Stimulated activated CD4-positive, alpha-beta T cell treated with anti-CD3 and anti-CD28 coated beads, TNF-alpha, amount 100 ng/mL, for 48 hours (primary cell): Measurements from ENCODE around the gene GORAB.

Experiments used
- DNase-seq, 3 donors: peaks; one replicate each; pipeline ENCODE4 v3.0.0-alpha.2; 2020; ENCODE audit warnings: low read depth in 3 of 3

GORAB gene

DNA sequence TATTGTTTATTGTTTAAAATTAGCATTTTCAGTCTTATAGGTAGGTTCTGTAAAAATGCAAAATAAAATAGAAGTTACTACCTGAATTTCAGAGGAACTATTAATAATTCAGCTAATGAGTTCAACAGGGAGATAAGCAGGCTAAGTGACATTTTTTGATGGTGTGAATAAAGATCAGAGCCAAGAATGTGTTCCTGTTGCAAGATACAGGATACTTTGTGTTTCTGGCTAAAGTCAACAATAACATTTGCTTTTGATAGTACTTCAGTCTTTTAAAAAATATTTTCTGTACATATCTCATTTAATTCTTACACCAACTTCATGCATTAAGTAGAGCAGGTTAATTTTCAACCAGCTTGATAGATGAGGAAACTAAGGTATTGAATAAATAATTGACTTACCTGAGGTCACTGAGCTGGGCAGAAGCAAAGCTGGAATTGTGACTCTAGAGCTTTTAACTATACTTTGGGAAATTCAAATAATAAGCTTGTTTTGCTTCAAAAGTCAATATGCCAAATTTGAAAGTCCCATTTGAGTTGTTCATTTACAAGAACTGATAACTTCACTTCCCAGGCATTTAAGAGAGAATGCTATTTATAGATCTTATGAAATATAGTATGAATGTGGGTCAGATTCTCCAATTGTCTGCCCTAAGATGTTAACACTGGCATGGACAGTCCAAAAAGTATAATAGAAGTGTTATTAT, 6.0 kb downstream of the GORAB start:
- DNase-seq, result no peak

- DNase-seq, result no peak
Observed at GRCh38 chr1:170538687-170539086, 6.7 kb downstream of the GORAB start.

DNA sequence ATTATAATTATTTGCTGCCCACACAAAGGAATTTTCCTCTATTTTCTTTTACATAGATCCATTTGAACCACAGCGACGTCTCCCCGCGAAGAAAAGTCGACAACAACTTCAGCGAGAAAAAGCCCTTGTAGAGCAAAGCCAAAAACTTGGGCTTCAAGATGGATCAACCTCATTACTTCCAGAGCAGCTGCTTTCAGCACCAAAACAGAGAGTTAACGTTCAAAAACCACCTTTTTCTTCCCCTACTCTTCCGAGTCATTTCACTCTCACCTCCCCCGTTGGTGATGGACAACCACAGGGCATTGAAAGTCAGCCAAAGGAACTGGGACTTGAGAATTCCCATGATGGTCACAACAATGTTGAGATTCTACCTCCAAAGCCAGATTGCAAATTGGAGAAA, 7.2 kb downstream of the GORAB start:
- no peak for DNase-seq

DNA sequence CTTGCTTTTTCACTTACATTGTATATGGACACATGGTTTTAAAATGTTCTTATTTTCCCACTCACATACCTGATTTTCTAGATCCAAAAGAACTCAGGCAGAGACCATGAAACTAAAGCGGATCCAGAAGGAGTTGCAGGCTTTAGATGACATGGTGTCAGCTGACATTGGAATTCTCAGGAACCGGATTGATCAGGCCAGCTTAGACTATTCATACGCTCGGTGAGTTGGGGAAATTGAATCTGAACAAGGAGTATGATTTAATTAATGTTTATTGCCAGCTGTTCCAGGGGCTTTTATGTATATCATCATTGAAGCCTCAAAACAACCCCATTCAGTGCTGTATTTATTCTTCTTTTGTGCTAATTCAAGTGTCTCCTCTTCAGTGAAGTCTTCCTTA, 12.7 kb downstream of the GORAB start:
- DNase-seq, result no peak

DNA sequence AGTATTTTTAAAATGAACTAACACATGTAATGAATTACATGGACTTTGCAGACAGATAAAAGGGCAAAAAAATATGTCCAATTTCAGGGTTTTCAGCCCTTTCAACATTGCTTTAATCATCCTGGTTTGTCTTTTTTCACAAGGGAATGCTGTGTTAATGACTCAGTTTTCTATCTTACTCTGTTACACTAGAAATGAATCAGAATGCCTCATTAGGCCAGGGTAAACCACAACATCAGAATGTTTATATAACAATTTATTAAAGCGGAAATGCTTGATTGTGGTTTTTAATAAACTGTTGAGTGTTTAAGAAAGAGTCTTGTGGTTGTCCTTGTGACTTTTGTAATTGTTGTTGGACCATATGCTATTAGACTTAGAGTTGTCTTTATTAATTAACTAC, 13.5 kb downstream of the GORAB start:
- no peak for DNase-seq

DNA sequence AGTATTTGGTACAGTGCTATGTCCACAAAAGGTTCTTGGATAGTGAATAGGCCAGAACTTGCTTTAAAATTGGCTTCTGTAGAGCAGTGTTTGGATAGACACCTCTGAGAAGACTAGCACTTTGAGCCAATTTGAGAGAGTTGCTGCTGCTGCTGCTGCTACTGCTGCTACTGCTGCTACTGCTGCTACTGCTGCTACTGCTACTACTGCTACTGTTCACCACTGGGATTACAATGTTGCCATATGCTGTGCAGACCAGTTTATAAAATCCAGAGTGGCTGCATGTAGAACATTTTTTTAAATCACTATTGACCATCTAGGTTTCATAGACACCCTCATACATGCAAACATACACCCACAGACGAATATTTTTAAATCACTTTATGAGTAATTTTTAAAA, 15.3 kb downstream of the GORAB start:
- no peak for DNase-seq

GRCh38 chr1:170548497-170548896, 16.5 kb downstream of the GORAB start:
- DNase-seq, result no peak

GRCh38 chr1:170555370-170555769, 23.4 kb downstream of the GORAB start:
- no peak for DNase-seq

- no peak for DNase-seq
Observed at GRCh38 chr1:170556917-170557316, 25.0 kb downstream of the GORAB start.

DNA sequence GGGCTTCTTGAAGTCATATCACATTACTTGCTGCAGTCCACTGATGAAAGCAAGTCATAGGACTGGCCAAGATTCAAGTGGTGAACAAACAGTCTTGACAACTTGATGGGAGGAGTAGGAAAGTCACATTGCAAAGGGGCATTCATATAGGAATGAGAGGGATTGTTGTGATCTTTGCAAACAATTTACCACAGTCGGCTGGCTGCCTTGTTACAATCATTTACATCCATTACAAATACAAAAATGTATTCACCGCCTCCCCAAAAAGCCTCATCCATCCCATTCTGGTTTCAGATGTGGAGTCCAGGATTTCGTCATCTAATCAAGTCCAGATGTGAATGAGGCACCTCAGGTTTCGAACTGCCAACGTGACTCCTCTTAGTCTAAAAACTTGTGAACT, 26.8 kb downstream of the GORAB start:
- DNase-seq, result no peak

GRCh38 chr1:170559166-170559565, 27.2 kb downstream of the GORAB start:
- DNase-seq, result no peak

GRCh38 chr1:170560681-170561285, 28.8 kb downstream of the GORAB start:
- DNase-seq, result no peak

GRCh38 chr1:170562646-170563338, 30.8 kb downstream of the GORAB start:
- peak in 1 of 3 donors; percentile 16 for DNase-seq

DNA sequence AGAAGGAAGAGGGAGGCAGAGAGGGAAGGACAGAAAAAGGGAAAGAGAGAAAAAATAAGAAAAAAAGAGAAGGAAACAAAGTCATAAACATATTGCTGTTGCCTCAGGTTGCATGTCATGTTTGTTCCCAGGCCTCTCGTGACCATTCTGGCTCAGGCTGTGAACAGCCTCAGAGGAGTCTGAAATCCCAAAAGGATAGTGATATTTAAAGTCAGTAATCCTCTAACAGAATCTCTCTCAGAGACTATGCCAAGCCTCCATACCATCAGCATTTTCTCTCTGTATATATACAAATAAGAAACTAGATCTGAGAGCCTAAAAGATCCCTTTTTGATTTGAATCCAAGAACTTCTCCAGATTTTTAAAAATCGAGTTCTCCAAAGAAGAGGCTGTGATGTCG, 35.2 kb downstream of the GORAB start:
- no peak for DNase-seq

- no peak for DNase-seq
Observed at GRCh38 chr1:170568197-170568596, 36.2 kb downstream of the GORAB start.

DNA sequence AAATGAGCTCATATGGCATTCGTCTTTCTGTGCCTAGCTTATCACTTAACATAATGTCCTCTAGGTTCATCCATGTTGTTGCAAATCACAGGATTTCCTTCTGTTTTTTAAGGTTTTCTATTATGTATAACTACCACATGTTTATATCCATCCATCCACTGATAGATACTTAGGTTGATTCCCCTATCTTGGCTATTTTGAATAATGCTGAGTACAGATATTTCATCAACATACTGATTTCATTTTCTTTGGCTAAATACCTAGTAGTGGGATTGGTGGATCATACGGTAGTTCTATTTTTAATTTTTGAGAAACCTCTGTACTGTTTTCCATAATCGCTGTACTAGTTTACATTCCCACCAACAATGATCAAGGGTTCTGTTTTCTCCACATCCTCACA, 45.0 kb downstream of the GORAB start:
- no peak for DNase-seq

- no peak for DNase-seq
Observed at GRCh38 chr1:170578359-170578758, 46.4 kb downstream of the GORAB start.

GRCh38 chr1:170580636-170581440, 48.9 kb downstream of the GORAB start:
- no peak for DNase-seq

GRCh38 chr1:170583186-170583585, 51.2 kb downstream of the GORAB start:
- no peak for DNase-seq

- no peak for DNase-seq
Observed at GRCh38 chr1:170586321-170587252, 54.6 kb downstream of the GORAB start.

- DNase-seq, result no peak
Observed at GRCh38 chr1:170587253-170587593, 55.3 kb downstream of the GORAB start.
